Upper lobe of right lung (tissue), 1 donor: Measurements from ENCODE around the gene MVP. TPM values are rescaled to one million over a fixed set of nuclear protein-coding genes. Genes with fewer than 3 reads are reported as not detected.

Experiments used
- ATAC-seq: fragments of 200-7000 bp; cut with Tn5 transposase; one replicate; pipeline ENCODE4 v1.9.1; 2020; ENCODE audit warnings: mild to moderate bottlenecking, moderate library complexity
- DNase-seq: peaks from one replicate; pipeline ENCODE4 v3.0.0-alpha.2; 2020
- H3K27ac ChIP-seq: fragments of 200-600 bp; one replicate; pipeline ENCODE4 v1.8.0; 2022
- H3K27me3 ChIP-seq: fragments of 200-600 bp; one replicate; pipeline ENCODE4 v1.8.0; 2022; ENCODE audit warnings: mild to moderate bottlenecking
- H3K36me3 ChIP-seq: fragments of 200-600 bp; one replicate; pipeline ENCODE4 v1.8.0; 2022
- H3K4me1 ChIP-seq: fragments of 200-600 bp; one replicate; pipeline ENCODE4 v1.8.0; 2022
- H3K4me3 ChIP-seq: fragments of 200-600 bp; one replicate; pipeline ENCODE4 v1.8.0; 2022; ENCODE audit warnings: mild to moderate bottlenecking
- H3K9me3 ChIP-seq: fragments of 200-600 bp; one replicate; pipeline ENCODE4 v1.8.0; 2022
- intact Hi-C: fragments of 100-400 bp; cut with DNase I; formaldehyde crosslinking; loops from one replicate; pipeline ENCODE4 v1.11.0; 2022
- total RNA-seq: library from RNA; stranded (reverse); fragmentation: NEBNext Ultra II Directional; extraction: Animal tissue kit (Norgen Biotek cat#: 25700); gene quantifications from one replicate; pipeline ENCODE4 v1.2.1, GENCODE V29; 2021
- TF ChIP-seq, protein P1 (sequence below): fragments of 200-600 bp; IDR thresholded peaks from one replicate; pipeline ENCODE4 v1.8.0; 2022; ENCODE audit warnings: antibody characterized with exemption
- donor health status: DM: no; HTN: yes; CAD: no; lungs with severe emphysema.

MVP gene
- total RNA-seq, 1 donor from 2014 or later, result 247 TPM

DNA sequence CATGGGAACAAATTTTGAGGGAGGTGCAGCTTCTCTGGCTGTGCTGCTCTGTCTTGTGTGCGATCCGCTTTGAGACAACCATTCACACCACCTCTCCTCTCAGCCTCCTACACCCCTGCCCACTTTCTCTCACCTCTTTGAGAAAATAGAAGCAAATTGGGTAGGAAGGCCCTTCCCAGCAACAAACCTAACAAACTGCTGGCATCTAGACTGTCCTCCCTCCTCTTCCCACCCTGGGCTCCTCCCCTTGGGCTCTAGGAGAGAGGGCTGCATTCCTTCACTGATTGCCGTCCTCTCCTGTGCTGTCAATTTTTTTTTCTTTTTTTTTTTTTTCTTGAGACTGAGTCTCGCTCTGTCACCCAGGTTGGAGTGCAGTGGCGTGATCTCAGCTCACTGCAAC, 29.2 kb downstream of the MVP start:
- intact Hi-C loops, result no loop called here
- Histone ChIP-seq H3K27me3 (no peaks in the 10 kb centered on the region), H3K4me1 (peaks cover 5% of the 10 kb centered on the region), H3K9me3 (no peaks in the 10 kb centered on the region), H3K27ac (no peak overlapping the region), H3K36me3 (peaks cover 35% of the 10 kb centered on the region), H3K4me3 (no peak overlapping the region)
- peak; percentile 45 for ATAC-seq
- TF ChIP-seq, protein P1, sequence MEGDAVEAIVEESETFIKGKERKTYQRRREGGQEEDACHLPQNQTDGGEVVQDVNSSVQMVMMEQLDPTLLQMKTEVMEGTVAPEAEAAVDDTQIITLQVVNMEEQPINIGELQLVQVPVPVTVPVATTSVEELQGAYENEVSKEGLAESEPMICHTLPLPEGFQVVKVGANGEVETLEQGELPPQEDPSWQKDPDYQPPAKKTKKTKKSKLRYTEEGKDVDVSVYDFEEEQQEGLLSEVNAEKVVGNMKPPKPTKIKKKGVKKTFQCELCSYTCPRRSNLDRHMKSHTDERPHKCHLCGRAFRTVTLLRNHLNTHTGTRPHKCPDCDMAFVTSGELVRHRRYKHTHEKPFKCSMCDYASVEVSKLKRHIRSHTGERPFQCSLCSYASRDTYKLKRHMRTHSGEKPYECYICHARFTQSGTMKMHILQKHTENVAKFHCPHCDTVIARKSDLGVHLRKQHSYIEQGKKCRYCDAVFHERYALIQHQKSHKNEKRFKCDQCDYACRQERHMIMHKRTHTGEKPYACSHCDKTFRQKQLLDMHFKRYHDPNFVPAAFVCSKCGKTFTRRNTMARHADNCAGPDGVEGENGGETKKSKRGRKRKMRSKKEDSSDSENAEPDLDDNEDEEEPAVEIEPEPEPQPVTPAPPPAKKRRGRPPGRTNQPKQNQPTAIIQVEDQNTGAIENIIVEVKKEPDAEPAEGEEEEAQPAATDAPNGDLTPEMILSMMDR, result no peak
- no peak for DNase-seq

DNA sequence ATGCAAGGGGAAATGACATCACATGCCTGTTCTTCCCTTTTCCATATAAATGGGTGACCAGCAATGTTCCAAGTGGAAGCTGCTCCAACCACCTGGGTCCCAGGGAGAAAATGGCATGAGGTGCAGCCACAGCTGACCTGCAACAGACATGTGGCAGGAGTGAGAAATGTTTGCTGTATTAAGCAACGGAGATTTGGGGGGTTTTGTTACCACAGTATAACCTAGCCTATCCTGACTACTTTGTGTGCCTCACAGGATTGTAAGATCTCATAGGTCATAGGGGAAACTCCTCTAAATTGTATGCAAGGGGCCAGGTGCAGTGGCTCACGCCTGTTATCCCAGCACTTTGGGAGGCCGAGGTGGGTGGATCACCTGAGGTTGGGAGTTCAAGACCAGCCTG, 30.7 kb downstream of the MVP start:
- Histone ChIP-seq H3K9me3 (no peaks in the 10 kb centered on the region), H3K36me3 (peaks cover 21% of the 10 kb centered on the region), H3K4me1 (peaks cover 5% of the 10 kb centered on the region), H3K27me3 (no peaks in the 10 kb centered on the region), H3K4me3 (no peak overlapping the region), H3K27ac (no peak overlapping the region)
- TF ChIP-seq, protein P1, result no peak
- DNase-seq, result no peak
- ATAC-seq, result no peak
- intact Hi-C loops, result loop anchor here (10.0 kb wide), 1 partner anchor 154 kb away; no protein-coding TSS in a partner anchor

DNA sequence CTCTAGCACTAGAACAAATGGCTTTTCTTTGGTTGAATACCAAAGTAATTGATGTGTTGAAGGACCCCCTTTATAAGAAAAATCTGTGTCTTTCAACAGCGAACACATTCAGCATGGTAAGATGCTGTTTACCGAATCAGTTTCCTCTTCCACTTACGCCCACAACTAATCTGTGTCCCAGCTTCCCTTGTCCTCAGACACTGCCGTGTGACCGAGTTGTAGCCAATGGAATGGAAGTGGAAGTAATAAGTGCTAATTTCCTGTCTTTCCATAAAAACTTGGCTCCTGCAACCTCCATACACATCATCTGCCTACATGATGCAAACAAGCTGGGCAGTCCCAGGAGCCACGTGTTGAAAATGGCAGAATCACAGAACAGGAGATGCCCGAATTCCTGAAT, 32.4 kb downstream of the MVP start:
- TF ChIP-seq, protein P1, result no peak
- H3K4me1 ChIP-seq, result peaks cover 5% of the 10 kb centered on the region
- H3K27ac ChIP-seq, result peak overlapping the region; percentile 72
- no peak overlapping the region for H3K4me3 ChIP-seq
- peaks cover 4% of the 10 kb centered on the region for H3K36me3 ChIP-seq
- ATAC-seq, result peak; percentile 54
- no peaks in the 10 kb centered on the region for H3K27me3 ChIP-seq
- DNase-seq, result no peak
- intact Hi-C loops, result loop anchor here (10.0 kb wide), 1 partner anchor 152 kb away; no protein-coding TSS in a partner anchor
- no peaks in the 10 kb centered on the region for H3K9me3 ChIP-seq

DNA sequence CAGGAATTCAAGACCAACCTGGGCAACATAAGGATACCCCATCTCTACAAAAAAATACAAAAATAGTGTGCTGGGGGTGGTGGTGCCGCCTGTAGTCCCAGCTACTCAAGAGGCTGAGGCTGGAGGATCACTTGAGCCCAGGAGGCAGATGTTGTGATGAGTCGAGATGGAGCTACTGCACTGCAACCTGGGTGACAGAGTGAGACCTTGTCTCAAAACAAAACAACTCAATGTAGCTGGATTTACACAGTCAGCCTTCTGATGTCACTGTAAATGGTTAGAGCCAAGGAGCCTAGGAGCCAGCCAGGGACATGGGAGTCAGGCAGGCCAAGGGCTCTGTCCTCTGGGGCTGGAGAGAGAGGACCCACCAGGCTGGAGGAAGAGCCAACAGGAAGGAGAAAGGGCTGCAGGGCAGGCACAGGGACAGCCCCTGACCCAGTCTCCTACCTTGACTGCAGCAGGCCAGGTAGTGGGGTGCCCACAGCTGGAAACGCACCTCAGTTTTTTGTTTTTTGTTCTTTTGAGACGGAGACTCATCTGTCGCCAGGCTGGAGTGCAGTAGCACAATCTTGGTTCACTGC, 34.3 kb downstream of the MVP start:
- intact Hi-C loops, result loop anchor here (10.0 kb wide), 1 partner anchor 150 kb away; no protein-coding TSS in a partner anchor
- TF ChIP-seq, protein P1, result no peak
- peaks cover 5% of the 10 kb centered on the region for H3K4me1 ChIP-seq
- H3K9me3 ChIP-seq, result no peaks in the 10 kb centered on the region
- H3K4me3 ChIP-seq, result no peak overlapping the region
- DNase-seq (no peak), ATAC-seq (no peak)
- H3K27me3 ChIP-seq, result no peaks in the 10 kb centered on the region
- no peak overlapping the region for H3K27ac ChIP-seq
- peaks cover 15% of the 10 kb centered on the region for H3K36me3 ChIP-seq

DNA sequence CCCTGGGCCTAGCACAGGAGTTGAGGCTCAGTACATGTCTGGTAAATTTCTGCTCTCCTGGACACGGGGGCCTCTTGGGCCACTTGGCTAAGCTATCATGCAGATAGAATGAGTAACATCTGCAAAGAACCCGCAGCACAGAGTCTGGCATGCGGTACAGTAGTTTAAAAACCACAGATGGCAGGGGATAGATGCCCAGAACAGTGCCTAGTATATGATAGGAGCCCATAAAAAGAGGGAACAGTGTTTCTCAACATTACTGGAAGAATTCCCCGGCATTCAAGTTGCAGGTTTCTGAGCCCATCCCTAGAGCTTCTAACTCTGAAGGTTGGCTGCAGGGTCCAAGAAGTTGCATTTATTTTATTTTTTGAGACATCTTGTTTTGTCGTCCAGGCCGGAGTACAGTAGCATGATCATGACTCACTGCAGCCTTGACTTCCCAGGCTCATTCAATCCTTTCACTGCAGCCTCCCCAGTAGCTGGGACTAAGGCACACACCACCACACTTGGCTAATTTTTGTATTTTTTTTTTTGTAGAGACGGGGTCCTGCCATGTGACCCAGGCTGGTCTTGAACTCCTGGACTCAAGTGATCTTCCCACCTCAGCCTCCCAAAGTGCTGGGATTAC, 37.0 kb downstream of the MVP start:
- intact Hi-C loops, result loop anchor here (10.0 kb wide), 1 partner anchor 148 kb away; no protein-coding TSS in a partner anchor
- no peak for DNase-seq
- no peak overlapping the region for H3K4me3 ChIP-seq
- TF ChIP-seq, protein P1, result no peak
- no peak for ATAC-seq
- no peak overlapping the region for H3K27ac ChIP-seq
- peaks cover 32% of the 10 kb centered on the region for H3K36me3 ChIP-seq
- H3K9me3 ChIP-seq, result no peaks in the 10 kb centered on the region
- H3K27me3 ChIP-seq, result no peaks in the 10 kb centered on the region
- H3K4me1 ChIP-seq, result peaks cover 16% of the 10 kb centered on the region
